CD4-positive, alpha-beta T cell treated with Interferon gamma for 1 hour (primary cell): Measurements from ENCODE around the gene LRRC8E.
"Not testable (repeated sequence)": the region's sequence is repeated elsewhere in the genome, so short reads cannot be mapped to it uniquely, and the experiment has no call there.

Source experiments
- DNase-seq: peaks from one replicate; pipeline ENCODE4 v3.0.0-alpha.2; 2020

The LRRC8E gene

GRCh38 chr19:7888826-7889217 lies 512 bp downstream of the LRRC8E start:
- no peak for DNase-seq

DNA sequence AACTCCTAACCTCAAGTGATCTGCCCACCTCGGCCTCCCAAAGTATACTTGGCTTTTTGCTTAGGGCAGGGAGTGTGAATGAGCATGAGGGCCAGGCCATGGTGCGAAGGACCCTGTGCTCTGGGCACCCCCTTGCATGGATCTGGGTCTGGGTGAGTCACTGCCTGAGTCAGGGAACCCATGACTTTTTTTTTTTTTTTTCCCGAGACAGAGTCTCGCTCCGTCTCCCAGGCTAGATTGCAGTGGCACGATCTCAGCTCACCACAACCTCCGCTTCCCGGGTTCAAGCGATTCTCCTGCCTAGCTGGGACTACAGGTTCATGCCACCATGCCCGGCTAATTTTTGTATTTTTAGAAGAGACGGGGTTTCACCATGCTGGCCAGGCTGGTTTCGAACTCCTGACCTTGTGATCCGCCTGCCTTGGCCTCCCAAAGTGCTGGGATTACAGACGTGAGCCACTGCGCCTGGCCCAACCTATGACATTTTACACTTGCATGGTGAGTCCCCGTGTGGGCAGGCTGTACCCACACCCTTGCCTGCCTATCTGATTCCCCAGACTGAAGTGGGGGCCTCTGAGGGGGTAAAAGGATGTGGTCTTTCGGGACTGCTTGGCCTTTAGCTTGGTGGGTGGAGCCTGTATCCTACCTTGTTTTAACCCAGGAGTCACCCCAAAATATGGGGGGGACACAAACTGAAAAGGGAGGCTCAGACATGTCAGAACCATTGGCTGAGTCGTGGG lies 5.2 kb downstream of the LRRC8E start:
- not testable (repeated sequence) for DNase-seq

- no peak for DNase-seq
Measured at GRCh38 chr19:7894612-7895309, 6.5 kb downstream of the LRRC8E start.

- no peak for DNase-seq
Measured at GRCh38 chr19:7895565-7895964, 7.3 kb downstream of the LRRC8E start.

- DNase-seq = no peak
Measured at GRCh38 chr19:7897292-7897691, 9.0 kb downstream of the LRRC8E start.

DNA sequence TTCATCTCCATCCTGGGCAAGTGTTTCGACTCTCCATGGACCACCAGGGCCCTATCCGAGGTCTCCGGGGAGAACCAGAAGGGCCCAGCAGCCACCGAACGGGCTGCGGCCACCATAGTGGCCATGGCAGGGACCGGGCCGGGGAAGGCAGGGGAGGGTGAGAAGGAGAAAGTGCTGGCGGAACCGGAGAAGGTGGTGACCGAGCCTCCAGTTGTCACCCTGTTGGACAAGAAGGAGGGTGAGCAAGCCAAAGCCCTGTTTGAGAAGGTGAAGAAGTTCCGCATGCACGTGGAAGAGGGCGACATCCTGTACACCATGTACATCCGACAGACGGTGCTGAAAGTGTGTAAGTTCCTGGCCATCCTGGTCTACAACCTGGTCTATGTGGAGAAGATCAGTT lies 10.7 kb downstream of the LRRC8E start:
- DNase-seq = no peak

DNA sequence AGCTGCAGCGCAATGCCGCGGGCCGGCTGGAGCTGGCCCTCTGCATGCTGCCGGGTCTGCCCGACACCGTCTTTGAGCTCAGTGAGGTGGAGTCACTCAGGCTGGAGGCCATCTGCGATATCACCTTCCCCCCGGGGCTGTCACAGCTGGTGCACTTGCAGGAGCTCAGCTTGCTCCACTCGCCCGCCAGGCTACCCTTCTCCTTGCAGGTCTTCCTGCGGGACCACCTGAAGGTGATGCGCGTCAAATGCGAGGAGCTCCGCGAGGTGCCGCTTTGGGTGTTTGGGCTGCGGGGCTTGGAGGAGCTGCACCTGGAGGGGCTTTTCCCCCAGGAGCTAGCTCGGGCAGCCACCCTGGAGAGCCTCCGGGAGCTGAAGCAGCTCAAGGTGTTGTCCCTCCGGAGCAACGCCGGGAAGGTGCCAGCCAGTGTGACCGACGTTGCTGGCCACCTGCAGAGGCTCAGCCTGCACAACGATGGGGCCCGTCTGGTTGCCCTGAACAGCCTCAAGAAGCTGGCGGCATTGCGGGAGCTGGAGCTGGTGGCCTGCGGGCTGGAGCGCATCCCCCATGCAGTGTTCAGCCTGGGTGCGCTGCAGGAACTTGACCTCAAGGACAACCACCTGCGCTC lies 11.6 kb downstream of the LRRC8E start:
- no peak for DNase-seq

- DNase-seq = no peak
Measured at GRCh38 chr19:7900401-7900870, 12.1 kb downstream of the LRRC8E start.

DNA sequence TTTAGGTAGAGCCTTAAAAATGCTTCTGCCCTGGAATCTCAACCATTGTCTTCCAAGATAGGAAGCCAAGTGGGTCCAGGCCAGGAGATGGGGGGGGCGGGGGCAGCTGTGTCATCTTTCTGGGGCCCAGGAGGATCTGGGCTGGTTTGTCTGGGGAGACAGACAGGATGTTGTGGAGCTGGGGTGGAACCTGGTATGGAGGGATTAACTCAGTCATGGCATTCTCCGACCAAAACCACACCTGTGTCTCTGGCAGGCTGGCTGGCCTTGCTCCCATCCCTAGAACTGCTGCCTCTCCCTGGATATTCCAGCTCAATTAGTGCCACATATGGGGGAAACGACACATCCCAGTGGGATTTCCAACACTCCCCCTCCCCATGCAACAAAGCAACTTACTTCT lies 12.6 kb downstream of the LRRC8E start:
- DNase-seq = no peak

DNA sequence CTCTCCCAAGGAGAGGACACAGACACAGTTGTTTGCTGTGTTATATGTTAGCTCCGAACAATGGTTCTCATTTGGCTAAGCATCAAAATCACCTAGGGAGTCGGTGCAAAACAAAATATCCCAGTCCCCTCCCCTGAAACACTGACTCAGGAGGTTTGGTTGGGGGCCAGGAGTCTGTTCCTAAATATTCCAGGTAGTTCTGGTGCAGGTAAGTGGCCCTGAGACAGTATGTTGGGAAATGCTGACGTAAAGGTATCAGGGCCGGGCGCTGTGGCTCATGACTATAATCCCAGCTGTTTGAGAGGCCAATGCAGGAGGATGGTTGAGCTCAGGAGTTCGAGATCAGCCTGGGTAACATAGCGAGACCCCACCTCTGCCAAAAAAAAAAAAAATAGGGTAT lies 13.0 kb downstream of the LRRC8E start:
- DNase-seq = no peak

DNA sequence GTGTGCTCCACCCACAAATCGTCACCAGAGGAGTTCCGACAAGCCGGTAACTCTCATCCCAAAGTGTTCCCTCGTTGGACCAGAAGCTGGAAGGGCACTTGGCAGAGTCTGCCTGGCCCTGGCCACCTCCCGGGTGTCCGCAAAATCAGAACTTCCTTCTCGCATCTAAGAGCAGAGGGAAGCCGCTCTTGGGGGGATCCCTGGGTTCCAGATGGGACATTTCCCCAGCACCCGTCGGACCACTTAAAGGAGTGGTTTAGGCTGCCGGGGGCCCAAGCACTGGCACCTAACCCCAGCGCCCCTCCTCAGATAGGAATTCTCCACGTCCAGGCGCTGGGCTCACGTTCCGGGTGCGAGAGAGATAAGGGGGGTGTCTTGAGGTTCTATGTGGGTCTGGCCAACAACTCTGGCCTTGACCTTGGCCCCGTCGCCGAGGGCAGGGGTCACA lies 14.5 kb downstream of the LRRC8E start:
- no peak for DNase-seq

DNA sequence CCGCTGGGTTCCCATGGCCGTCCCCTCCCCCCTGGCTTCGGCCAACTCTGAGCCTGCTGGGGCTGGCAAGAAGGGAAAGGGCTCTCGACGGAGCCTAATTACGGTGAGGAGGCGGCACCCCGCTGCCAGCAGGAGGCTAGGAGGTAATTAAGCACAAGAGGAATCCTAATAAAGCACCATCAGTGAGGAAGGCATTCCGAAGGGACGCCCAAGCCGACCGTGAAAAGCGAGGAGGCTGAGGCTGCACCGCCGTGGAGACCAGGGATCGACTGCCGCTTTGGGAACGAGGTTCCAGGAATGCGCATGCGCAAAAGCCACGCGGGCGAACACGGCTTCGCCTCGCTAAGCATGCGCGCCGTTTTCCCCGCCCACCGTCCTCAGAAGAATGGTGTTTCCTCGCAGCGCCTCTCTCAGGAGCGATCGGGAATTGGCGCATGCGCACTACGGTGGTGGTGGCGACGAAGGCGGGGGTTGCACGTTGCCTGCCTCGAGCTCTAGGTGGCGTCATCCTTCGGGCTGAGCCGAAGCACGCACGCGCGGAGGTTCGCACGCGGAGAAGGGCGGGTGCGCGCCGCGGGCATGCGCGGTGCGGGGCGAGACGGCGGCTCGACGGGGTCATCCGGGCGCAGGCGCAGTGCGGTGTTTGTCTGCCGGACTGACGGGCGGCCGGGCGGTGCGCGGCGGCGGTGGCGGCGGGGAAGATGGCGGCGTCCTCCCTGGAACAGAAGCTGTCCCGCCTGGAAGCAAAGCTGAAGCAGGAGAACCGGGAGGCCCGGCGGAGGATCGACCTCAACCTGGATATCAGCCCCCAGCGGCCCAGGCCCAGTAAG lies 15.1 kb downstream of the LRRC8E start, which contains the start of gene MAP2K7:
Gene MAP2K7 (plus strand): TSS at position 634 of the 830 bp plus-strand sequence. CDS start 68 bp downstream, at position 702.
- DNase-seq = peak; percentile 99

DNA sequence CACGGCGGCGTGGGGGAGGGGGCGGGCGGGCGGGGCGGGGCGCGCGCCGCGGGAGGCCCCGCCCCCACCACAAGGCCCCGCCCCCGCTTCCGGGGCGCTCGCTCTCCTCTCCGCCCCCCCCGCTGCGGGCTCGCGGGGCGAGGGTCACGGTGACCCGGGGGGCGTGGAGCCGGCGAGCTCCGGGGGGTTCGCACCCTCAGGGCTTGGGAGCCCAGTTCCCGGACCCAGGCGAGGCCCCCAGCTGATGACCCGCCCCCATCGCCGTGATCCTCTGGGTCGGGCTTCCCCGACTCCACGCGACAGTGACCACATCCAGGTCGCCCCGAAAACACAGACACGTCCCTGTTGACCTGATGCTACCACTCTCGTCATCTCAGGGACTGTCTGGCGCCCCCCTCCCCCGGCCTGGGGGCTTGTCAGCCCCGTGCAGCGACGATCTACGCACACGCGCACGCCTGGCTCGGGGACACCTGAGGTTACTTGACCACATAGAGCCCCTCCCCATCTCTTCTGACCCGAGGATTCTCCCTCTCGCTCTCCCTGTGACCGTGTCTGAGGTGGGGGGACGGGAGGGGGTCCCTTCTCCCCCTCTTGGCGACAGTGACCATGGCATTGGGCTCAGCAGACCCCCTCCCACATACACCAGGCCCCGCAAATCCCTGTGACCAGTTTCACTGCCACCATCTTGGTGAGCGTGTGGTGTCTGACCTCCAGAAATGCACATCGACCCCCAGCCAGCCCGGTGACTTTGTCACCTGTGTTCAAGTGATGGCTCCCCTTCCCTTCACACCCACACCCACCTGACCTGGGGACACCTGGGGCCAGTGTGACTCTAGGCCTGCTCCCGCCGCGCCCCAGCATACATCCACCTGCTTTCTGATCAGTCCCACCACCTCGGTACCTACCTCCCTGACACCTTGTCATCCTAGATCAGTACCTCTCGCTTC lies 16.0 kb downstream of the LRRC8E start:
- DNase-seq = peak; percentile 92

- no peak for DNase-seq
Measured at GRCh38 chr19:7905268-7905667, 17.0 kb downstream of the LRRC8E start.

DNA sequence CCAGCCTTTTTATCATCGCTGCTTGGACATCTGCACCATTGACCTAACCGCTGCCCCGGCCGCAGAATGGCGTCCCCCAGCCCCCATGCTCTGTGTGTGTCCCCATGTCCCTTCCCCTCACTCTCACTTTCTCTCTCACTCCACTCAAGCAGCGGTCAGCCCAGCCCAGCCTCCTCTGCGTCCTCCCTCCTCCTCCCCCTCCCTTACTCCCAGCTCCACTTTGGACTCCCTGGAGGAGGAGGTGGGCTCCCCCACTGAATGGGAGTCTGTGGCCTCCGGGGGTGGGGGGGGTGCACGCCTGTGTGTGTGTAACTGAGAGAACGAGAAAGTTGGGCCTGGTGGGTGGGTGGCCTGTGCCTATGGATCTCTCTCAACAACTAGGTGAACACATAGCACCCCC lies 17.5 kb downstream of the LRRC8E start:
- no peak for DNase-seq

DNA sequence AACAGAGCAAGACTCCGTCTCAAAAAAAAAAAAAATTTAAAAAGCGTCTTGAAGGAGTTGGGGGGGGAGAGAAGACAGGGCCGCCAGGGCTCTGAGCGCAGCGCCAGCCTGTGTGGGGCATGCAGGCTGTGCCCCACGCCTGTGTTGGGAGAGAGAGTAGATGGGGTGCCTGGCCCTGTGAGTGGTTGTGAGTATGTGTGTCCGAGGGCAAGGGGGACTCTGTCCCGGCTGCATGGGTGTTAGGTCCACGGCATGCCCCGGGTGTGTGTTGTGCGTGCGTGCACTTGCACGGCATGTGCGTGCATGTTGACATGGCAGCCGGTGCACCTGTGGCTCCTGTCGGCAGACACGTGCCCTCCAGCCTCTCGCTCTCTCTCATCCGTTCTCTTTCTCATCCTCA lies 18.8 kb downstream of the LRRC8E start:
- DNase-seq = no peak

GRCh38 chr19:7907544-7907943 lies 19.2 kb downstream of the LRRC8E start:
- no peak for DNase-seq

DNA sequence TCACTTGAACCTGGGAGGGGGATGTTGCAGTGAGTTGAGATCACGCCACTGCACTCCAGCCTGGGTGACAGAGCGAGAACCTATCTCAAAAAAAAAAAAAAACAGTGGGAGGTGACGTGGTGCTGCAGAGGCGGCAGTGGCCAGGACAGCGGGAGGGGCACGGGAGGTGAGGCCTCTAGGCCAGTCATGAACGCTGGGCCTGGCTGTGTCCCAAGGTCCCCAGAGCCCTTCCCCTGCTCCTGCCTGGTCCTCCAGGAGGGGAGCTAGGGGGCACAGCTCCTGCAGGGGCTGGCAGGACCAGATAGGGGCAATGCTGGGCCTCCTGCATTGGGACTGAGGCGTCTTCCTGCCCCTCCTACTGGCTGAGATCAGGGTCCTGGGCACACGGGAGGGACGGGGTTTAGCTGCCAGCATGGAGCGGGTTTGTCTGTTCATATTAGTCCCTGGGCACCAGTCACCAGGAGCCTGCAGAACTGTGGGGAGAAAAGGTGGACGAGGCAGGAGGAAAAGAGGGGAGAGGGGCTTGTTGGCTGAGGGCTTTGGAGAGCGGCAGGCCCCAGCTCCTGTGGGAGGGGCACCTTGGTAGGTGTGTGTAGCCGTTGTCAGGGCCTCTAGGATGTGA lies 19.9 kb downstream of the LRRC8E start:
- DNase-seq = no peak

DNA sequence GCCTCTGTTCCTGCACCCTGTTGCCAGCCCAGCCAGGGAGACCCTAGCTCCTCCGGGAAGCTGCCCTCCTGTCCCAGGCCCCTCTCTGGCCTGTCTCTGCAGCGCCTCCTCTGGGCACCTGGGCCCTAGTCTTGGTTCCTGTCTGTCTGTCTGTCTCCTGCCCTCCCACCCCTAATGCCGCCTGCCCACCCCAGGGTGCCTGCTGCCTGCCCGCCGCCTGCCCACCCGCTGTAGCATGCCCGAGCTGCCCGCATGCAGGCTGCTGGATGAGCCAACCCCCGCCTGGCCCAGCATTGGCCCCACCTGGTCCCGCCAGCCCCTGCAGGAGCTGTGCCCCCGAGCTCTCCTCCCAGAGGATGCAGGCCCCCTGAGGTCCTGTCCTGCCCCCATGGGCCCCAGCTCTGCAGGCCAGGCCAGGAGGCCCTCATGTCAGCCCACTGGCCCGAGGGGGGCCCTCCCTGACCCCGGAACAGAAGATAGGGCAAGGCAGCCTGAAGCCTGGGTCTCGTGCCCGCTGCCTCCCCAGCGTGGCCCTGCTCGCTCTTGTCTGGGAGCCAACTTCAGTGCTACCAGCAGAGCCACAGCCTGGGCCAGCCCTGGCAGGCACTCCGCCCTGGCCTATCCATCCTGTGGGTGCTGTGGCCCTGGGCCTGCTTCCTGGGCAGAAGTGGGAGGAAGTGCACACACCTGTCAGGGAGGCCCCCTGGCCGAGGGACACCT lies 20.6 kb downstream of the LRRC8E start:
- no peak for DNase-seq

- DNase-seq = no peak
Measured at GRCh38 chr19:7909471-7910067, 21.3 kb downstream of the LRRC8E start.
